ENCODE measurements around the gene FGFR2. TPM values are rescaled to one million over a fixed set of nuclear protein-coding genes. Genes with fewer than 3 reads are reported as not detected.

The FGFR2 gene
- total RNA-seq, 1 experiment from 2014 or later: 19.7 TPM

DNA sequence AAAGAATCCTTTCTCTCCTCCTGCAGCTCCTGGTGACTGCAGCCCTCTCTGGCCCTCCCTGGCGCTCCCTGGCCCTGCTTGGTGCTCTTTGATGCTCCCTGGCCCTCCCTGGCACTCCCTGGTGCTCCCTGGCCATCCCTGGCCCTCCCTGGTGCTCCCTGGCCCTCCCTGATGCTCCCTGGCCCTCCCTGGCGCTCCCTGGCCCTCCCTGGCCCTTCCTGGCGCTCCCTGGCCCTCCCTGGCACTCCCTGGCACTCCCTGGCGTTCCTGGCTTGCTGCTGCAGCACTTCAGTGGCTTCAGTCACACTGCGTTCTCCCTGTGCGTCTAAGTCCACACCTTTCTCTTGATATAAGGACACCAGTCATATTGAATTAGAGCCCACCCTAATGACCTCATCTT lies 15.2 kb upstream of the FGFR2 start:
- CTCF ChIA-PET: interaction anchor here (1.3 kb wide), 1 partner anchor 665 kb away, joined by 3 read pairs; no protein-coding TSS in a partner anchor

GRCh38 chr10:121611393-121612159 lies 13.3 kb upstream of the FGFR2 start:
- H3K79me2 ChIP-seq (ENCODE audit: insufficient read depth, low read length): no peaks in the 10 kb centered on the region
- no peak overlapping the region for H3K4me3 ChIP-seq (replicated peaks in 1 of 2; ENCODE audit: low read depth in 1 of 2, low read length in 2 of 2)
- H3K9me2 ChIP-seq (ENCODE audit: insufficient read depth): no peaks in the 10 kb centered on the region
- H4K20me1 ChIP-seq (ENCODE audit: insufficient read depth): no peaks in the 10 kb centered on the region
- RAD21 ChIA-PET (ENCODE audit: low non-redundant PET in 1 of 2, low total read pairs in 2 of 2, uncharacterized antibody in 2 of 2, unreplicated experiment in 2 of 2): no interaction called here
- H3K4me1 ChIP-seq (ENCODE audit: control insufficient read depth in 1 of 2, insufficient read depth in 2 of 2, low read length in 2 of 2): peaks cover 7 to 17% of the 10 kb centered on the region in 2 experiments; a peak in 3 of 4 replicates
- no peaks in the 10 kb centered on the region for H3K9me3 ChIP-seq (ENCODE audit: control insufficient read depth in 1 of 2, insufficient read depth in 1 of 2, low read depth in 1 of 2, low read length in 2 of 2)
- CTCF ChIA-PET: no interaction called here
- no peak for TF ChIP-seq ELF1 (IDR thresholded peaks at IDR 0.05; ENCODE audit: borderline replicate concordance, low read depth)
- TF ChIP-seq EZH2phosphoT487 (IDR thresholded peaks at IDR 0.05; ENCODE audit: borderline replicate concordance): no peak
- no peak for TF ChIP-seq POLR2A (IDR thresholded peaks at IDR 0.05; ENCODE audit: borderline replicate concordance, extremely low read depth, insufficient read depth, insufficient read length)
- TF ChIP-seq EGR1 (IDR thresholded peaks at IDR 0.05; ENCODE audit: low read depth): no peak
- no peak for TF ChIP-seq EZH2 (IDR thresholded peaks at IDR 0.05)
- TF ChIP-seq POLR2AphosphoS5 (IDR thresholded peaks at IDR 0.05; ENCODE audit: low read depth, low read length): no peak
- no peak for TF ChIP-seq FOSL1 (IDR thresholded peaks at IDR 0.05; ENCODE audit: low read depth)
- TF ChIP-seq, protein P1, sequence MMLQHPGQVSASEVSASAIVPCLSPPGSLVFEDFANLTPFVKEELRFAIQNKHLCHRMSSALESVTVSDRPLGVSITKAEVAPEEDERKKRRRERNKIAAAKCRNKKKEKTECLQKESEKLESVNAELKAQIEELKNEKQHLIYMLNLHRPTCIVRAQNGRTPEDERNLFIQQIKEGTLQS (IDR thresholded peaks at IDR 0.05): no peak
- TF ChIP-seq YY1 (IDR thresholded peaks at IDR 0.05; ENCODE audit: extremely low read depth, insufficient replicate concordance, low read depth, low read length): no peak
- no peaks in the 10 kb centered on the region for H3K27me3 ChIP-seq (ENCODE audit: insufficient read depth, low read length)
- ATAC-seq (no peak), DNase-seq (ENCODE audit: low read depth, low spot score) (no peak)
- H3K36me3 ChIP-seq (ENCODE audit: control insufficient read depth in 1 of 2, insufficient read depth in 2 of 2, low read length in 2 of 2): no peaks in the 10 kb centered on the region
- H3K9ac ChIP-seq (ENCODE audit: low read length): no peak overlapping the region
- H2AFZ ChIP-seq (ENCODE audit: low read depth, low read length, poor library complexity, severe bottlenecking): no peak overlapping the region
- intact Hi-C loops (cut with micrococcal nuclease): loop anchor here (2.0 kb wide), 1 partner anchor 663 kb away; no protein-coding TSS in a partner anchor
- H3K4me2 ChIP-seq (ENCODE audit: low read length): no peak overlapping the region
- BruUV-seq (replicated peaks): no TSS peak
- POLR2A ChIA-PET: no interaction called here
- H3K27ac ChIP-seq (ENCODE audit: low read depth, low read length): no peak overlapping the region

More for the DNA sequence above, 15.2 kb upstream of the FGFR2 start:
- H3K9me3 ChIP-seq (ENCODE audit: control insufficient read depth in 1 of 2, insufficient read depth in 1 of 2, low read depth in 1 of 2, low read length in 2 of 2): no peaks in the 10 kb centered on the region
- ATAC-seq: no peak
- H3K4me1 ChIP-seq (ENCODE audit: control insufficient read depth in 1 of 2, insufficient read depth in 2 of 2, low read length in 2 of 2): peaks cover 5 to 13% of the 10 kb centered on the region in 2 experiments; a peak in 3 of 4 replicates
- H3K9ac ChIP-seq (ENCODE audit: low read length): no peak overlapping the region
- no peaks in the 10 kb centered on the region for H3K27me3 ChIP-seq (ENCODE audit: insufficient read depth, low read length)
- no peak overlapping the region for H2AFZ ChIP-seq (ENCODE audit: low read depth, low read length, poor library complexity, severe bottlenecking)
- BruUV-seq (replicated peaks): no TSS peak
- no peaks in the 10 kb centered on the region for H4K20me1 ChIP-seq (ENCODE audit: insufficient read depth)
- no peak overlapping the region for H3K27ac ChIP-seq (ENCODE audit: low read depth, low read length)
- intact Hi-C loops (cut with micrococcal nuclease): no loop called here
- H3K4me3 ChIP-seq (replicated peaks in 1 of 2; ENCODE audit: low read depth in 1 of 2, low read length in 2 of 2): no peak overlapping the region
- no peaks in the 10 kb centered on the region for H3K79me2 ChIP-seq (ENCODE audit: insufficient read depth, low read length)
- RAD21 ChIA-PET (ENCODE audit: low non-redundant PET in 1 of 2, low total read pairs in 2 of 2, uncharacterized antibody in 2 of 2, unreplicated experiment in 2 of 2): interaction anchor here in 1 of 2 experiments (0.7 kb wide), 1 partner anchor 664 kb away, joined by 4 read pairs; no protein-coding TSS in a partner anchor
- POLR2A ChIA-PET: no interaction called here
- H3K4me2 ChIP-seq (ENCODE audit: low read length): no peak overlapping the region
- TF ChIP-seq ZFX (IDR thresholded peaks at IDR 0.05) (no peak), CEBPB (IDR thresholded peaks at IDR 0.05; ENCODE audit: low read depth) (no peak)
- H3K36me3 ChIP-seq (ENCODE audit: control insufficient read depth in 1 of 2, insufficient read depth in 2 of 2, low read length in 2 of 2): no peaks in the 10 kb centered on the region
- no peak for DNase-seq (ENCODE audit: low read depth, low spot score)
- no peaks in the 10 kb centered on the region for H3K9me2 ChIP-seq (ENCODE audit: insufficient read depth)
